Type B pancreatic cell (in vitro differentiated cells): ENCODE results near the gene IGSF8. TPM values are rescaled to one million over a fixed set of nuclear protein-coding genes. Genes with fewer than 3 reads are reported as not detected.
A peak's percentile ranks its signal among the peaks of the same experiment; 100 is the strongest.
"Not testable (repeated sequence)": the region's sequence is repeated elsewhere in the genome, so short reads cannot be mapped to it uniquely, and the experiment has no call there.

Experiments used
- DNase-seq: peaks from one replicate; pipeline ENCODE4 v3.0.0; 2021; ENCODE audit warnings: mixed read lengths; ENCODE audit not compliant: unreplicated experiment; ENCODE audit errors: extremely low spot score
- H3K27ac Mint-ChIP-seq: 2 replicates; pipeline ENCODE4 v1.8.0; 2021; ENCODE audit warnings: mild to moderate bottlenecking, mixed read lengths
- H3K27me3 Mint-ChIP-seq: 2 replicates; pipeline ENCODE4 v1.8.0; 2021; ENCODE audit warnings: mixed read lengths
- H3K36me3 Mint-ChIP-seq: 2 replicates; pipeline ENCODE4 v1.8.0; 2021; ENCODE audit warnings: mixed read lengths
- H3K4me1 Mint-ChIP-seq: one replicate; pipeline ENCODE4 v1.8.0; 2021; ENCODE audit warnings: mixed read lengths; ENCODE audit not compliant: unreplicated experiment
- H3K4me3 Mint-ChIP-seq: 2 replicates; pipeline ENCODE4 v1.8.0; 2021; ENCODE audit warnings: mild to moderate bottlenecking, mixed read lengths
- H3K9me3 Mint-ChIP-seq: 2 replicates; pipeline ENCODE4 v1.8.0; 2021; ENCODE audit warnings: mixed read lengths
- CTCF ChIP-seq: fragments of 200-600 bp; sonication (generic); conservative IDR thresholded peaks from 2 replicates; pipeline ENCODE4 v1.5.0; 2021; ENCODE audit warnings: antibody characterized with exemption, mild to moderate bottlenecking
- total RNA-seq: library from RNA; stranded (reverse); gene quantifications from 2 replicates; pipeline ENCODE4 v1.2.1, GENCODE V29; 2021; ENCODE audit warnings: low replicate concordance

The IGSF8 gene
- total RNA-seq, 1 donor from 2014 or later: 27.7 TPM

GRCh38 chr1:160129558-160129957 is 31.1 kb upstream of the IGSF8 start:
- no peak overlapping the region for H3K4me3 Mint-ChIP-seq
- TF ChIP-seq CTCF: no peak
- DNase-seq: no peak
- peaks cover 12% of the 10 kb centered on the region for H3K27me3 Mint-ChIP-seq
- H3K36me3 Mint-ChIP-seq: no peaks in the 10 kb centered on the region
- H3K27ac Mint-ChIP-seq: peak overlapping the region; percentile 8
- H3K9me3 Mint-ChIP-seq: no peaks in the 10 kb centered on the region
- H3K4me1 Mint-ChIP-seq: peaks cover 5% of the 10 kb centered on the region

GRCh38 chr1:160129046-160129445 is 30.6 kb upstream of the IGSF8 start:
- Mint-ChIP-seq H3K4me3 (no peak overlapping the region), H3K27ac (peak overlapping the region; percentile 8), H3K36me3 (no peaks in the 10 kb centered on the region), H3K9me3 (no peaks in the 10 kb centered on the region), H3K27me3 (peaks cover 12% of the 10 kb centered on the region), H3K4me1 (peaks cover 11% of the 10 kb centered on the region)
- TF ChIP-seq CTCF: no peak
- no peak for DNase-seq

- TF ChIP-seq CTCF: no peak
- Mint-ChIP-seq H3K4me1 (peaks cover 12% of the 10 kb centered on the region), H3K4me3 (no peak overlapping the region), H3K36me3 (no peaks in the 10 kb centered on the region), H3K27ac (no peak overlapping the region), H3K27me3 (peaks cover 12% of the 10 kb centered on the region), H3K9me3 (no peaks in the 10 kb centered on the region)
- no peak for DNase-seq
Observed at GRCh38 chr1:160128636-160129035, 30.2 kb upstream of the IGSF8 start.

GRCh38 chr1:160127865-160128523 is 29.6 kb upstream of the IGSF8 start:
- no peak overlapping the region for H3K4me3 Mint-ChIP-seq
- peaks cover 12% of the 10 kb centered on the region for H3K4me1 Mint-ChIP-seq
- no peaks in the 10 kb centered on the region for H3K9me3 Mint-ChIP-seq
- TF ChIP-seq CTCF: no peak
- no peaks in the 10 kb centered on the region for H3K36me3 Mint-ChIP-seq
- H3K27me3 Mint-ChIP-seq: peaks cover 12% of the 10 kb centered on the region
- DNase-seq: no peak
- H3K27ac Mint-ChIP-seq: no peak overlapping the region

GRCh38 chr1:160127381-160127780 is 29.0 kb upstream of the IGSF8 start:
- H3K36me3 Mint-ChIP-seq: no peaks in the 10 kb centered on the region
- DNase-seq: no peak
- H3K4me3 Mint-ChIP-seq: no peak overlapping the region
- H3K27ac Mint-ChIP-seq: no peak overlapping the region
- H3K27me3 Mint-ChIP-seq: peaks cover 9% of the 10 kb centered on the region
- TF ChIP-seq CTCF: no peak
- no peaks in the 10 kb centered on the region for H3K9me3 Mint-ChIP-seq
- peaks cover 12% of the 10 kb centered on the region for H3K4me1 Mint-ChIP-seq

GRCh38 chr1:160126342-160126741 is 27.9 kb upstream of the IGSF8 start:
- H3K4me1 Mint-ChIP-seq: peaks cover 12% of the 10 kb centered on the region
- not testable (repeated sequence) for H3K4me3 Mint-ChIP-seq, H3K9me3 Mint-ChIP-seq, H3K27ac Mint-ChIP-seq, H3K36me3 Mint-ChIP-seq, DNase-seq, H3K27me3 Mint-ChIP-seq
